Activated naive CD4-positive, alpha-beta T cell treated with Interleukin-2 at 50 U/mL for 16 hours (primary cell): ENCODE measurements around the gene ARL3.
"Not testable (repeated sequence)": the region's sequence is repeated elsewhere in the genome, so short reads cannot be mapped to it uniquely, and the experiment has no call there.

Experiments used
- DNase-seq: peaks from one replicate; pipeline ENCODE4 v3.0.0-alpha.2; 2020

The ARL3 gene

DNA sequence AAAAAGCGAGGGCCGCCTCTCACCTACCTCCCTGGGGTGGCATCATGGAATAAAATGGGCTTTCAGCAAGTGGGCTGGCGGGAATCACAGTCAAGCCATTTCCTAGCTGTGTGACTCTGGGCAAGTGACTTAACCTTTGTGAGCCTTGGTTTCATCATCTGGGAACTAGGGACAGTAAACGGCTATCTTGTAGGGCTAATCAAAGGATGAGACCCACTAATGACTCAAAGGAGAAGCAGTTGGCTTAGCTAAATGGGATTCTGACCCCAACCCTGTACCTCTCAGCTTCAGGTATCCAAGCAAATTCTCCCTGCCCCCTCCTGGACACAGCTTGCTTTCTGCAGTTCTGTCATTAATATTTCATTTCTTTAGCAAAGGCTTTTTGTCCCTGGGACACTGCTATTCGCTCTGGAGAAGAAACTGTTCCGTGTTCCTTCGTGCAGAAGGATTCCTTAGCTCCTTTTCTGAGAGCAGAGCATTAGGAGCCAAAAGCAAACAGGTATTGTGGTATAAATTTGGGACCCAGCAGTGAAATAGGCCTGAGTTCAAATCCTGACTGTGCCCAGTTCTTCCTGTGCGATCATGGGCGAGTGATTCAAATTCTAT, 44.0 kb downstream of the ARL3 start:
- no peak for DNase-seq

DNA sequence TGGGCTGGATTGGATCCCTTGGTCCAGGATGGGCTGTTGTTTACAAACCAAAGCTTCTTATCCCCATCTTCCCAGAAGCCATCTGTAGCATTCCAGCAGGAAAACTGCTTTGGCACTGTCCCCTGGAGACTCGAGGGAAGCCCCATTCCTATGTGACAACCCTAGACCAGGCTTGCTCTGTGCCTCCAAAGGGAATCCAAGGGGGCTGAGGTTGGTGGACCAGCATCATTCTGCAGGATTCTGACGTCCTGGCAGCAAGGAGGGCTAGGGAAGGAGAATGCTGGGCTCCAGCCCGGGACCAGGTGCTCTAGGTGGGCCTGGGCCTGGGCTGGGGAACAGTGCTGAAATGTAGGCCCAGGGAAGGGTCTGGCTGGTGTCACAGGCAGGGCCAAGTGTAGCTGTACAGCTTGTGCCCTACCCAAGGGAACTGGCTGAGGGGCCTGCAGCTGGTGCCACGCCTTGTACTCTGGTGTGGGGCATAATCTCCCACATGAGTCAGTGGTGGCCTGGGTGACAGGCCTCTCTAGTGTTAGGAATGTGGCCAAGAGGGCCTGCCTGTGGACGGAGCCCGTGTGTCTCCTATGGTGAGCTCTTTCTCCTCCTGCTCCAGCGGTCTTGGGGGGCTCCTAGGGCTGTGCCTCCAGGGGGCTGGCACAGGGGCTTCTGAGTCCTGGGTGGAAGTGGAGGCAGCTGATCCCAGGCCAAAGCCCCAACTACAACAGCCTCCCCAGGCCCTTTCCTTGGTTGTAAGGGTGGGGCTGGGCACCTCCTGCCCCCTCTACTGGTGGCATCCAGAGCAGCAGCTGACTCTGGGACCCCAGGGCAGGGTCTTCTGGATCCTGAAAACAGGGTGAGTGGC, 44.8 kb downstream of the ARL3 start:
- DNase-seq, result no peak

DNA sequence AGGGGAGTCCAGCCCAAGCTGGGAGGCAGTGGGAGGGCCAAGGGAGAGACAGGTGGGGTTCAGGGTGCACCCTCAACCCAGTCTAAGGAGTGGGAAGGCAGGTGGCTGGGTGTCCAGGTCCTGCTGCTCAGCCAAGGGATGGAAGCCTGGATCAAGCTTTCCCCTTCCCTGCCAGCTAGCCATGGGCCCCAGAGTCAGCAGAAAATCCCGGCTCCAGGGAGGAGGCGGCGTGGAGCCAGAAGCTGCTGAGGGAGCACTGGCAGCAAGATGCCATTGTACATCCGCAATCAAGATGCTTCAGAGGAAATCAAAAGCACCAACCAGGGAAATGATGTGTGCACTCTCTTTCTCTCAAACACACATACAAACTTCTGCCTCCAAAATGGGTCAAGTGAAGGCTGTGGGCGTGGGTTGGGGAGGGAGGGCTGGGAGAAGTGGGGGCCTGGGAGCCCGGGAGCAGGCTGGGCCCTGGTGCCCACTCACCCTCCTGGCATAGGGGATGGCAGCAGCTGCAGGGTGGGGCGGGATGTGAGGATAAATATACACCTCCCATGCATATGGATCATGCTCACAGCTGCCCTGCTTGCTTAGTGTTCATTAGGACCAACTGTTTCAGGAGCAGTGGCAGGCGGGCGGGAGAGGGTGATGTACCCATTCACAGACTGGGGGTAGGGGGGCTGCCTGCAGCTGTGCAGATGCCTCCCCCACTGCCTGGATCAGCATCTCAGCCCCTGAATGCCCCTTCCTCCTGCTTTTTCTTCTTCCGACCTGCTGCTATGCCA, 45.7 kb downstream of the ARL3 start:
- no peak for DNase-seq

DNA sequence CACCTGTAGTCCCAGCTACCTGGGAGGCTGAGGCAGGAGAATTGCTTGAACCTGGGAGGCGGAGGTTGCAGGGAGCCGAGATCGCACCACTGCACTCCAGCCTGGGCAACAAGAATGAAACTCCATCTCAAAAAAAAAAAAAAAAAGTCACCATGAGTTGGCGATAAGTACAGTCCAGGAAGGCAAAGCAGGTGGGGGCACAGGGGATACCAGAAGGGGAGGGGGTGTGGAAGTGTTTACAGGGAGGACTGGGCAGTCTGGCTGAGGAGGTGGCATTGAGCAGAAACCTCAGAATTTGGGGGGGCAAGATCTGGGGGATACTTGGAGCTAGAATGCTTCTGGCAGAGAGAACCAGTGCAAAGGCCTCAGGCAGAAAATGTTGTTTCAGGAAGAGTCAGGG, 46.8 kb downstream of the ARL3 start:
- DNase-seq, result not testable (repeated sequence)

DNA sequence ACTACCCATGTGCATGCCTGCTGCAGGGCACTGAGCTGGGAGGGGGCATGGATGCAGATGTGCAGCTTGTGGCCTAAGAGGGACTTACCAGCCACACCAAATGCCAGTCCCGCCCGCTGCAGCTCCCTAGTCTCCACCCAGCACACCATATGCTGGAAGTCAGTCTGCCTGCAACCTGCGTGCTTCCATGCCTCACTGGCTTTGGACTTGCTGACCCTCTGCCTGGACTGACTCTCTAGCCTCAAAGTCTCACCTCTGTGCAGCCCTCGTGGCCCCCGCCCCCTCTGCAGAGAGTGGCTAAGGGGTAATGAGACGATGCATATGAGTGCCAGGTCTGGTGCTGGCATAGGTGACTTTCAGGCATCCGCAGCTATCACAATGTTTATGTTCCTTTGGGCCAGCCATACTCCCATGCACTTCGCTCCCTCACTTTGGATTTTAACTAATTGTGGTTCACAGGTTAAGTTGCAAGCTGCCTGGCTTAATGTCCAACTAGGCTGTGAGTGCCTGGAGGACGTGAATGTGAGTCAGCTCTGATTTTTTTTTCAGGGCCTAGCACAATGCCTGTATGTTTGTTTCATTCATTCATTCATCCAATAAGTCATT, 48.2 kb downstream of the ARL3 start:
- DNase-seq, result no peak

DNA sequence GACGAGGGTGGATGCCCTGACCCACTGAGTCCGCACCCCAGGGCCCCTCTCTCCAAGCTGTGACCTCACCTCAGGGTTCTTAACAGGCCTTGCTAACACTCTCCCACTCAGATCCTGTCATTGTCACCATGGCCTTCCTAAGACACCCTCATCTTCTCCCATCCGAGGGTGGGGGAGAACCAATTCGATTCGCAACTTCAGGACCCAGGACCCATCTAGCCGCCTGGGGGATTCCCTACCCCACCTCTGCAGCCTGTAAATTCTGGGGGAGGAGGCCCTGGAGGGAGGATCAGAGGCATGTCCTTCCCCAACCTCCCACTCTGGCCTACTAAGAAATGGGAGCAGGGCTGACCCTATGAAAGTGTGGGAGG, 52.6 kb downstream of the ARL3 start:
- peak; percentile 17 for DNase-seq

DNA sequence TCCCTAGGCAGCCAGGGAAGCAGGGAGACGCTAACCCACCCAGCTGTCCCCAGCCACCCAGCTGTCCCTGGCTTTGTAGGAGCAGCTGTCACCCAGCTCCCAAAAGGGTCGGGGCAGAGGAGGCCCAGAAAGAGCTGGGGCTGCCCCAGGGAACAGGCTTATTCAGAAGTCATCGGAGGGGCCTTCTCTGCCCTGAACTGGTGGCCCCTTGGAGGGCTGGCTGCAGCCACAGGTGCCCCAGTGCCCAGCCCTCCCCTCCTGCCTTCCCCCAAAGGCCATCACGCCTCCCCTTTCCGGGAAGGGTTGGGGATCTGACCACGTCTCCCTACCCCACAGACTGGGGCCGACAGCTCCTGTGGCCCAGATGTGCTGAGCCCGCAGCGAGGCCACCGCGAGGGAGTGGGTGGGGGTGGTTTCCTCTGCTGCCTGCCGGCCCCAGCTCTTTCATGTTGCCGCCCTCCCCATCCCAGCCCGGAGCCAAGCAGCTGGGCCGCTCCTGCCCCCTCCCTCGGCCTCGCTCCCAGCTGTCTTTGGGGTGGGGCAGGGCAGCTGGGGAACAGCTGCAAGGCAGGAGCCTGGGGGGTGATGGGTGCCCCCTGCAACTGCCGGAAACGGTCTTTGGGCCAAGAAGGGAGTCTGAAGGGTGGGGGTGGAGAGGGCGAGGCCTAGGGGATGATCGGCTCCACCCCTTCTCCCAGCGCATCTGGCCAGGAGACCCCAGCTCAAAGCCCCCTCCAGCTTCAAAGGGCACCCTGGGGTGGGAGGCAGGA, 53.1 kb downstream of the ARL3 start:
- peak; percentile 76 for DNase-seq

GRCh38 chr10:102658802-102659201, 55.4 kb downstream of the ARL3 start:
- DNase-seq, result no peak

DNA sequence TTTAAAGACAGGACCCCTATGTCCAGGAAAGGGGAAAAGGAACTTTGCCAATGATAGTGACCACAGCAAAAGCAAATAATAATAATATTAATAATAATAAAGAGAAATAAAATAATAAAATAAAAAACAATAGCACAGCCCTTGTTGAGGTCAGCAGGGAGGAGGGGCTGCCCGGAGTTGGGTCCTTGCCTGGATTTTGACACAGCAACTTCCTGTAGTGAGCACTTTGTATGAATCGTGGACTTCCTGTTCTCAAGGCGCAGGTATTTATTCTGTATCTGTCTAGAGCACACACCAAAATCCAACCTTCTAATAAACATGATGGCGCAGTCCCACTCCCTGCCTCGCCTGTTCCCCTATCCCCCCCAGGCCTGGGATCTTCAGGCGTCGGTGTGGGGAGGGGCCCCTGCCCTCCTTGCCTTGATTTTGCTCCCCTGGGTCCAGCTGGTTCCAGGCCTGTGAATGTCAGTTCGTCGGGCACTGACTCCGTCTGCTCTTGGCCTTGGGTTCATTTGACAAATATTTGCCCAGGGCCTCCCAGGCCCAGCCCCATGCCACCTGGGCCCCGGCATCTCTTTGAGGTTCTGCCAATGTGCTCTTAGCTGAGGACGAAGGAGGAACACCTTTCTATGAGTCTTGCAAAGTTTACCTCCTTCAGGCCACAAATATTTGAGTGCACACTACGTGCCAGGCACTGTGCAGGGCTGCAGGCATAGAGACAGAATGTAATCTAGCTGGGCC, 56.0 kb downstream of the ARL3 start:
- DNase-seq, result no peak

DNA sequence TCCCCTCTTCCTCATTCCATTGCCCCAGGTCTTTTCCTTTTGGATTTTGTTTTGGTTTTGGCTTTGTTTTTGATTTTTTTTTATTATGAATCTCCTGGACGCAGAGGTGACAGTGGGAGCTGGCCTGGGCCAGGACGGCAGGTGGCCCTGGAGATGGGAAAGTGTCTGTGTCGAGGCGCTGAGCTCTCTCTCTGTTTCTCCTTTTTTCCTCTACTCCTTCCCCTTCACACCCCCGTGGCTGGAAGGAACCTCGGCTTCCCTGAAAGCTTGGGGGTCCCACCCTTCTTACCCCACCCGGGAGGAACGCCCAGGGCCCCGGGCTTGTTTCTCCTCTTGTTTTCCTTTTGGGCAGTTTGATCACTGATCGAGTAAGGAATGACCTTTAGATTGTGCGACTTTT, 56.7 kb downstream of the ARL3 start:
- DNase-seq, result no peak

DNA sequence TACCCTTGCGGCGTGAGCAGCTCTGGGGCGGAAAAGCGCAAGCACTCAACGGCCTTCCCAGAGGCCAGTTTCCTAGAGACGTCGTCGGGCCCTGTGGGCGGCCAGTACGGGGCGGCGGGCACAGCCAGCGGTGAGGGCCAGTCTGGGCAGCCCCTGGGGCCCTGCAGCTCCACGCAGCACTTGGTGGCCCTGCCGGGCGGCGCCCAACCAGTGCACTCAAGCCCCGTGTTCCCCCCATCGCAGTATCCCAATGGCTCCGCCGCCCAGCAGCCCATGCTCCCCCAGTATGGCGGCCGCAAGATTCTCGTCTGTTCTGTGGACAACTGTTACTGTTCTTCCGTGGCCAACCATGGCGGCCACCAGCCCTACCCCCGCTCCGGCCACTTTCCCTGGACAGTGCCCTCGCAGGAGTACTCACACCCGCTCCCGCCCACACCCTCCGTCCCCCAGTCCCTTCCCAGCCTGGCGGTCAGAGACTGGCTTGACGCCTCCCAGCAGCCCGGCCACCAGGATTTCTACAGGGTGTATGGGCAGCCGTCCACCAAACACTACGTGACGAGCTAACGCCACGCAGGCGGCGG, 57.3 kb downstream of the ARL3 start:
- DNase-seq, result no peak

DNA sequence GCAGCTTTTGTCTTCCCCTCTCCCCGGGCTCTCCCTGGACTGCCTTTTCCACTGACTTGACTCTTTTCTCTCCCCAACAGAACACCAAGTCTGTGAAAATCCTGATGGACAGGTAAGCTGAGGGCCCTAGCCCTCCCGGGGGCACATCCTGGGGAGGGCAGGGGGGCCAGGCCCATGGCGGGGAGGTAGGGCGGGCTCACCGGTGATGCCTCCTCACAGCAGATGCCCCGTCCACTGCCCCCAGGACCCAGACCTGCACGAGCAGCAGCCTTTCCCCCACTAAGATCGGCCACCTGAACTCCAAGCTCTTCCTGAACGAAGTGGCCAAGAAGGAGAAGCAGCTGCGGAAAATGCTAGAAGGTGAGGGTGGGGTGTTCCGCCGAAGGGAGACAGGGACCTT, 58.2 kb downstream of the ARL3 start:
- no peak for DNase-seq

GRCh38 chr10:102654969-102655368, 59.2 kb downstream of the ARL3 start:
- no peak for DNase-seq

GRCh38 chr10:102654566-102654965, 59.6 kb downstream of the ARL3 start:
- no peak for DNase-seq

GRCh38 chr10:102653060-102653459, 61.1 kb downstream of the ARL3 start:
- no peak for DNase-seq

DNA sequence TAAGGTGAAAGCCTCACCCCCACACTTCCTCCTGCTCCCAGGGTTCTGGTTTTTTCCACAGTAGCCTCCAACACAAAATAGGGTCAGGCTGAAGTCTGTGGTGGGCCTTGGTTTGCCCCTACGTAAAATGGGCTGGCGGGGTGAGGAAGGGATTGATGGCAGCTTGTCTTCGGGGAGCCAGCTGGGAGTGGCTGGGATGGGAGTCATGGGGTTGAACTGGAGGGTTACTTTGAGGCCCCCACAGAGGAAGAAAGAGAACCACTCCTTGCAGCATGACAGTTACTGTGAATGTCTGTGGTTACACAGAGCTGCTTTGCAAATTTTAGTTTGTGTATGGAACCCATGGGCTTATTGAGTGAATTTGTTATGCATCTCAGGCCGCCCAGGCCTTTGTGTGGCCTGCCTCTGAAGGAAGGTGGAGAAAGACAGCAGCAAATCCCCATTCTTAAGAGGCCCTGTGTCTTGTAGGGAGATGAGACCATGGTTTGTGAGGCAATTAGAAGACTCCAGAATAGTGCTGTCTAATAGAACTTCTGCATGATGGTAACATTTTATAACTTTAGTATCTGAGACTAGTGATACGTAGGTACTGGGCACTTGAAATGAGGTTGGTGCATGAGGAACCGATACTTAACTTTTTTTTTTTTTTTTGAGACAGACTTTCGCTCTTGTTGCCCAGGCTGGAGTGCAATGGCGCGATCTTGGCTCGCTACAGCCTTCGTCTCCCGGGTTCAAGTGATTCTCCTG, 61.9 kb downstream of the ARL3 start:
- no peak for DNase-seq

DNA sequence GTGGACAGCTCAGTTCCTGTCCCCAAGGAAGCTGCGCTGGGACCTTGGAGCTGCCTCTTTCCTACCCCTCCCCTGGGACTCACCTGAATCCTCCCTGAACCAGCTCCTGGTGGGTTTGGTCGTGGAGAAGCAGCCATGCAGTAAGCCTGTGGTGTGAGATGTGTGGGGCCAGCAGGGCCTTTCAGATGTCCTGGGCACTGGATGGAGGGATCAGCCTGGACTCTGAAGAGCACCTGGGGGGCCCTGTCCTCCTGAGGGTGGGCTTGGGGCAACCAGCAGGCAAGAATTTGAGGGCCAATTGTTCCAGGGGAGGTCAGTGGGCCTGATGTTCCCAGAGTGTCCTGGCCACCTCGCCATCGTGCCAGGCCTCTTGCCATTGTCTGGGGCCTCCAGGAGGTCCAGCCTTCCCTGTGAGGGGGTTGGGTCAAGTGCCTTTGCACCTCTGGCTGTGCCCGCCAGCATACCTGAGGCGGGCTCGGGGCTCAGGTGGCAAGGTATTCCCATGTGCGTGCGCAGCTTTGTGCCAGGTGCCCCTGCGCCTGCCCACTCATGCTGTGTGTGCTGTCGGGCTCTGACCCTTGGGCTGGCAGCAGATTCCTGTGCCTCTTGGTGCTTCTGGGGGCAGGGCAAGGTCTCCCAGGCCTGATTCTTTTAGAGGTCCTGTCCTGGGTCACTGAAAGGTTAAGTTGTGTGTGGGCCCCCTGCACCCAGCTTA, 62.6 kb downstream of the ARL3 start:
- no peak for DNase-seq

GRCh38 chr10:102650655-102651454, 63.3 kb downstream of the ARL3 start:
- no peak for DNase-seq
